Daoy (cell line): Measurements from ENCODE around the gene NRAS. TPM values are rescaled to one million over a fixed set of nuclear protein-coding genes. Genes with fewer than 3 reads are reported as not detected.

Source experiments
- DNase-seq: peaks from one replicate; pipeline ENCODE4 v3.0.0-alpha.2; 2015; ENCODE audit warnings: low read depth
- total RNA-seq: library from RNA; depleted of rRNA; stranded (reverse); fragments of >200 nt; shearing (Covaris generic); gene quantifications from 2 replicates; pipeline ENCODE4 v1.2.3, GENCODE V29; 2014

The NRAS gene
- total RNA-seq, 1 experiment from 2014 or later, result 172 TPM

- DNase-seq, result no peak
These were observed 12.0 kb upstream of the NRAS start for GRCh38 chr1:114728553-114728952.

- no peak for DNase-seq
These were observed 8.7 kb upstream of the NRAS start for GRCh38 chr1:114725230-114725629.

DNA sequence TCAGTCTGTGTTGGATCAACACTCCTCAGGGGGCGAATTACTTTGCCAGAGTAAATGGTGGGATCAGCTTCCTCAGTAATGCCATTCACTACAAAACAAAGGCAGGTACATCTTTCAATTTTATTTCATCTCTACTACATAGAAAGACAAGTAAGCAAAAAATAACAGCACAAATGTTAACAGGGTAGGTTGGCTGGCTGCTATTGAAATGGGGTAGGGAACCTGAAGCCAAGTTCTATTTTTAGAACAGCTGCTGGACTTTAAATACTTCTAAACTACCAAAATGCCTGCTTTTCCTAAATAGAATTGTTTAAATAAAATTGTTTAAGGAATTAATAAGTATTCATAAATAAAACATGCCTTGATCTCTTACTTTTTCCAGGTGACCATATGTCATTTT is 7.3 kb upstream of the NRAS start:
- no peak for DNase-seq

DNA sequence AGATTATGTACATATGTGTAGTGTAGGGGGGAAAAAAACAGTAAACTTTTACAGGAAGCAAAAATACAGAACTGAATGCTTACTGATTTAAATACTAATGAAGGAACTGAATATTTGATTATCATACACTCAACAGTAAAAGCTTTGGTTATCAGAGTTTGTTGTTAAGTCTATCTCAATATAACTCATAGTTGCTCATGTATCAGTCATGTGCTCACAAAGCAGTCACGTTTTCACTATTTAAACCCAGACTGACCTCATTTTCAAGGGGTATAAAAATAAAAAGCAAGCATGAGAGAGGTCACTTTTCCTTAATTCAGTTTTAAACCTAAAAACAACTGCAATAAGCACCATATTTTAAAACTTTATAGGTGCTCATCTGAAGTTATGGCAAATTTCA is 6.9 kb upstream of the NRAS start:
- no peak for DNase-seq

DNA sequence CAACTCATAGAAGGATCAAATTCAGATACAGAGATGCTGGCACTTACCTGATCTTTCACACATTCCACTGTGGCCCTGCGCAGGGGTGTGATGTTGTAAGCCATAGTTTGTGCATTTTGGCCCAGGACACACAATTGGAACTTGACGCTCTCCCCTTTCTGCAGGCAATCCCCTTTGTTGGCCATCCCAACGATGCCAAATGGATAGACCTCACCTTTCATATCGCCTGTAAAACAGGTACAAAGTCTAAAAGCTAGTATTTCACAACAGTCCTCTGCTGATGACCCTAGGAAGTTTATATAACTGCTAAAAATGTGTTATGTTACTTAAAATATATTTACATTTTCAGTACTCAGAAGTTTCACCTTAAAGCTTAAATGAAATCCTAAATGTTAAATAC is 3.9 kb upstream of the NRAS start:
- DNase-seq, result no peak

- peak; percentile 35 for DNase-seq
These were observed 2.8 kb upstream of the NRAS start for GRCh38 chr1:114719424-114719787.

GRCh38 chr1:114718661-114719423 is 2.3 kb upstream of the NRAS start:
- peak; percentile 60 for DNase-seq

- DNase-seq, result peak; percentile 12
These were observed 643 bp downstream of the NRAS start for GRCh38 chr1:114715952-114716303.

GRCh38 chr1:114712977-114713376 is 3.6 kb downstream of the NRAS start:
- DNase-seq, result no peak

DNA sequence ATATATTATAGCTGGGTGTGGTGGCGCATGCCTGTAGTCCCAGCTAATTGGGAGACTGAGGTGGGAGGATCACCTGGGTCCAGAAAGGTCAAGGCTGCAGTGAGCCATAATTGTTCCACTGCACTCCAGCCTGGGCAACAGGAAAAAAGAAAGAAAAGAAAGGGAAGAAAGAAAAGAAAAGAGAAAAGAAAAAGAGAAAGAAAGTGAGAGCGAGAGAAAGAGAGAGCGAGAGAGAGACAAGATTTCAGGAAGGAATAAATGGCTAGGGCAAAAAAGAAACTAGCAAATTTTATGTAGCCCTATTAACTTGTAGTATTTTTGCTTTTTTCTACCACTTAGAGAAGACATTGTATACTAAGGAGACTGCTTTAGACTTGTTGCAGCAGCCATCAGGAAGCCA is 6.2 kb downstream of the NRAS start:
- DNase-seq, result no peak

- DNase-seq, result no peak
These were observed 9.0 kb downstream of the NRAS start for GRCh38 chr1:114707604-114708003.

GRCh38 chr1:114703242-114703641 is 13.3 kb downstream of the NRAS start:
- DNase-seq, result no peak

GRCh38 chr1:114702737-114703136 is 13.8 kb downstream of the NRAS start:
- DNase-seq, result no peak

DNA sequence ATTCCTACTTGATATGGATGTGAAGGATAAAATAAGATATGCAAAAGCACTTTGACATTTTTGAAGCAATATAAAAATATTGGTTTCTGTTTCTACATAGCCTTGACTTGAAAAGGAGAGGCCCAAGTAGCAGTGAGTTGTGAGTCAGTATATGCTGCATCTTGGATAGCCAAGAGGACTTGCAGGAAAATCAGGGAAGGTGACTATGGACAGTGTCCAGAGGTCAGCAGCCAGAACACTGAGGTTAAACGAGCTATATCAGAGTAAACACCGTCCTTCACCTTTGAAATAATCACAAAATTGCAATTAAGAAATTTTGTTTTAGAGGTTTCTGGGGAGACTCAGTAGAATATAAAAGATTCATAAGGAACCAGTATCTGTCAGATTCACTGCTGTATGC is 14.6 kb downstream of the NRAS start:
- no peak for DNase-seq

GRCh38 chr1:114700036-114700600 is 16.5 kb downstream of the NRAS start:
- DNase-seq, result no peak

DNA sequence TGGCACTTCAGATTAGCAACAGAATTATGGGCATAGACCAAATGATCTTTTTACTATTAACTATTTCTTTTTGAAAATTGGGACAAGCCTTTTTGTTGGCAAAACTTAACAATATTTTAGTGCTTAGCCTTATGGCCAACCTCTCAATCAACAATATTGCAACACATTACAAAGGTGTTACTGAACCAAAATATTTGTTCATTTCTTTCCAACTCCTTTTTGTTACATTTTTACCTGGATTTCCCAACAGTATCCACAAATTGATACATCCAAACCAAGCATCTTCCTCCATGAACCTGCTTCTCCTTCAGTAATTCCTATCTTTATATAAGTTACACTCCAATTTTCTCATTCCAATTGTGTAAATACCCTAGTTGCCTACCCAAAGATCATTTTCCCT is 19.8 kb downstream of the NRAS start:
- DNase-seq, result no peak

GRCh38 chr1:114695430-114696058 is 21.0 kb downstream of the NRAS start, which contains the start of gene AMPD1:
AMPD1 (minus strand) TSS chr1:114695546; CDS start chr1:114695471, 75 bp downstream.
- DNase-seq, result peak; percentile 40

DNA sequence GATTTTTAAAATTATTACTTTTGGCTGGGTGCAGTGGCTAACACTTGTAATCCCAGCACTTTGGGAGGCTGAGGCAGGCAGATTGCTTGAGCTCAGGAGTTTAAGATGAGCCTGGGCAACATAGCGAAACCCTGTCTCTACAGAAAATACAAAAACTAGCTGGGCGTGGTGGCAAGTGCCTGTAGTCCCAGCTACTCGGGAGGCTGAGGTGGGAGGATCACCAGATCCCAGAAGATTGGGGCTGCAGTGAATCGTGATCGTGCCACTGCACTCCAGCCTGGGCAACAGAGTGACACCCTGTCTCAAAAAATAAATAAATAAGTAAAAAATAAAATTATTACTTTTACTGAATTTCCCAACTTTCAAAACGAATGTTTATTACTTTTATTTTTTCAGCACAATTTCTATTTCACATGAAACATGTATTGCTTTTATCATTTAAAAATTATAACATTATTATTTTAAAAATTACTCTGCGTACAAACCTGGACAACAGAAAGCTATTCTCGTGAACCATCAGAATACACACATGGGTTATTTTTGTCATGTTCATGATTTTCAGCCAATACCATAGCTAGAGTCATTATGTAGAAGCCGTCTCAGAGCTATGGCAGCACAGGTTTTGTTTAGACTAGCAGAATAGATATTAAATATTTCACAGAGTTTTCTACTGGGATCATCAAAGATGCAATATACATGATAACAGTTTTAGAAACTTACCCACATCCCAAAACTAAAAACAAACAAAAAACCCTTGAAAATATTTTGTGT is 21.8 kb downstream of the NRAS start:
- no peak for DNase-seq

DNA sequence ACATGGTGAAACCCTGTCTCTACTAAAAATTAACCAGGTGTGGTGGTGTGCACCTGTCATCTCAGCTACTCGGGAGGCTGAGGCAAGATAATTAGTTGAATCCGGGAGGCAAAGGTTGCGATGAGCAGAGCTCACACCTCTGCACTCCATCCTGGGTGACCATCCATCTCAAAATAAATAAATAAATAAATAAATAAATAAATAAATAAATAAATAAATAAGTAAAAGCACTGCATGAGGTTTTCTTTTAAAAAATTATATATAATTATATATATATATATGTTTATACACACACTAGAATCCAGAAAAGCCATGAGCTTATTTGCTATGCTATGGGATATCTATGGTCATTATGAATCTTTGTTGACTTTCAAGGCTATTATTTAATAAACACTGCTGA is 23.6 kb downstream of the NRAS start:
- DNase-seq, result no peak

- DNase-seq, result peak; percentile 74
These were observed 25.5 kb downstream of the NRAS start for GRCh38 chr1:114691061-114691460.

DNA sequence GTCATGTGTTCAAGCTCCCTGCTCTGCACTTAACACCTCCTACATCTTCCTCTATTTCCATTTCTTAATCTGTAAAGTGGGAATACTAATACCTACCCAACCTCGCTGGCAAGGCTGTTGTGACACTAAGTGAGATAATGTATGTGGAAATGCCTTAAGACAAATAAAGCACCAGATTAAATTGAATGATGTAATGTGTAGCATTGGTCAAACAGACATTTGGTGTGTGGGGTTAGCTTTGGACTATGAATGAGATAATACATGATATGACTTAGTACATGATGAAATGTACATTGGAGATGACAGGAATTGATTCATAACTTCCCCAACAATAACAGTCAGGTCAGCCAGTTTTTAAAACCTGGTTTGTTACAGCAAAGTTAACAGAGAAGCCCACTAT is 26.4 kb downstream of the NRAS start:
- DNase-seq, result no peak

DNA sequence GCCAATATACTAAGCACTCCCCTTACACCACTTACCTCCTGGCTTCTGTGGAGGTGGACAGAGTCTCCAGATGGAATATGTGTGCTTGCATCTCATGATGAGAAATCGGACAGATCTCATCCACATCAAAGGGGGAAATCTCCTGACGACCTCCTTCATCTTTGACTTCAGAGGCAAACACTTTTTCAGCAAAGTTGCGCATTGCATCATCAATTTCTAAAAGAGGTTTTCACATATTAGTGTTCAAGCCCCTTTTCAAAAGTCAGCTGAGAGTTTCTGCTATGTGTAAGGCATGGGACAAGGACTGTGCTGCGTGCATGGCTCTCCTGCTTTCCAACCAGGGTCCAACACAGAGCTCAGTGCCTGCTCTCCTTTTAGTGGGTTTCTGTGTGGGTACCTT is 28.0 kb downstream of the NRAS start:
- DNase-seq, result no peak

GRCh38 chr1:114685851-114686250 is 30.7 kb downstream of the NRAS start:
- DNase-seq, result no peak
